Stimulated activated CD4-positive, alpha-beta T cell treated with anti-CD3 and anti-CD28 coated beads, TNF-alpha, amount 100 ng/mL, for 4 hours (primary cell): ENCODE measurements around the gene KCNH4.
"Not testable (repeated sequence)": the region's sequence is repeated elsewhere in the genome, so short reads cannot be mapped to it uniquely, and the experiment has no call there.

Source experiments
- DNase-seq, 3 experiments: peaks; one replicate each; pipeline ENCODE4 v3.0.0-alpha.2; 2020; ENCODE audit warnings: low read depth in 3 of 3

KCNH4 gene

GRCh38 chr17:42178817-42179216, 2.1 kb downstream of the KCNH4 start:
- DNase-seq: no peak

GRCh38 chr17:42177684-42178083, 3.3 kb downstream of the KCNH4 start:
- no peak for DNase-seq

DNA sequence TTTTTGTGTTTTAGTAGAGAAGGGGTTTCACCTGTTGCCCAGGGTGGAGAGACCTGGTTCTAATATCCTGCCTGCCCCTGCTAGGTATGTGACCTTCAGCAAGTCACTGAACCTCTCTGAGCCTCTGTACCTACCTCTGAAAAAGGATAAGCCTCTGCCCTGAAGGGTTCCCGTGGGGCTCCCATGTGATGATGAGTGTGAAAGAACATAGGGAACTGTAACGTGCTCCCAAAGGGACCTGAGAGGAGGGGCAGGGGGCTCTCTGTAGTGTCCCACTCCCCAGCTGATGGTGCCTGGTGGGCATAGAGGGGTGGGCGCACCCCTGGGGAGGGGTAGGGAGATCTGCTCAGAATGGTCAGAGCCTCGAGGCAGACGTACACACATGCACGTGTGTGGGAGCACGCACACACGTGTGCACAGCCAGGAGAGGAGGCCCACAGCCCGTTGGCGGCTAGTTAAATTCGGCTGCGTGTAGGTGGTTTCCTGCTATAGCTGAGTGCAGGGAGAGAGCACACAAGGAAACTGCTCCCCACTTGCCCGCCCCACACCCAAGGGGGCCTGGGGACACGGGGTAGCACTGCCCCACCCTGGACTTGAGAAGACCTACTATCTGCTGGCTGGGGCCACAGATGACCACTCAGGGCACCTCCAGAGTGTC, 6.7 kb downstream of the KCNH4 start:
- DNase-seq: no peak

DNA sequence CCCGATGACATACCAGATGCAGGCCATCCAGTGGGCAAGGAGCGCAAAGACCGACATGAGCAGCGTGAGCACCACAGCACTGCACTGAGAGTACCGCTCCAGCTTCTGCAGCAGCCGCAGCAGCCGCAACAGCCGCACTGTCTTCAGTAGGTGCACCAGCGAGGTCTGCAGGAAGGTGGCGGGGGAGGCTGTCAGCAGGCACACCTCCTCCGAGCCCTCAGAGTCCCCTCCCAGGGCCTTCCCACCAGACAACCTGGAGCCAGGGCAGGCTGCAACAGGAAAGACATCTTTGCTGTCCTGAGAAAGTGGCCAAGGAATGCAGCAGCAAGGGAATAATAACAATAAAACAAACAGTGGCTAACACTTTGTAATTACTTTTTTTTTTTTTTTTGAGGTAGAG, 9.1 kb downstream of the KCNH4 start:
- DNase-seq: no peak

GRCh38 chr17:42169351-42169750, 11.6 kb downstream of the KCNH4 start:
- DNase-seq: no peak

- no peak for DNase-seq
Observed at GRCh38 chr17:42167807-42168206, 13.1 kb downstream of the KCNH4 start.

GRCh38 chr17:42166196-42166763, 14.7 kb downstream of the KCNH4 start:
- no peak for DNase-seq

GRCh38 chr17:42165751-42166150, 15.2 kb downstream of the KCNH4 start:
- no peak for DNase-seq

DNA sequence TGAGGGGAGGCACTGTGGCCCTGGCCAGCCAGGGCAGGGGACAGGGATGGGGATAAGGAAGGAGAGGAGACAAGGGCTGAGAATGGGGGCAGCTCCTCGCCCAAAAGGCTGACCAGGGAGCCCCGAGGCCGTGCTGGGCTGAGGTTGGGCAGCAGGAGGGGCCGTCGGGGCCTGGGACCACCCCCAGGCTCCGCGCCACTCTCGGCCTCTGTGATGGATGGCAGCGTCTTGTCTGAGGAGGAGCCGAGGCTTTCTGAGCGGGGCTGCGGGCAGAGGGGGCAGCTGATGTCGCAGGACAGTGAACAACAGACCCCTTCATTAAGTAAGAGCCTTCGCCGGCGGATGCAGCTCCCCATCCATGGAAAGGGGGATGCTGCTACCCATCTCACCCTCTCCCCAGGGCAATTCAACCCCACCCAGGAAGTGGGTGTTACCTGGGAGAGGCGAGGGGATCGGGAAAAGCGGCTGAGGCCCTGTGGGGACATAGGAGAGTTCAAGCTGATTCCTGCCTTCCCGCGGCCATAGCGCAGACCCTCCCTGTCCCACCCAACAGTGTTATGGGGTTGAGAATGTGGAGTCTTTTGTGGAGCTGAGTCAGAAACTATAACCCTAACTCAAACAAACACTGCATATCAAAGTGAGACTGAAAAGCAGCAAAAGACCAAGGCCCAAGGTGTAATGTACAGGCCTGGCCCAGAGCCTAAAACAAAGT, 17.1 kb downstream of the KCNH4 start:
- no peak for DNase-seq

DNA sequence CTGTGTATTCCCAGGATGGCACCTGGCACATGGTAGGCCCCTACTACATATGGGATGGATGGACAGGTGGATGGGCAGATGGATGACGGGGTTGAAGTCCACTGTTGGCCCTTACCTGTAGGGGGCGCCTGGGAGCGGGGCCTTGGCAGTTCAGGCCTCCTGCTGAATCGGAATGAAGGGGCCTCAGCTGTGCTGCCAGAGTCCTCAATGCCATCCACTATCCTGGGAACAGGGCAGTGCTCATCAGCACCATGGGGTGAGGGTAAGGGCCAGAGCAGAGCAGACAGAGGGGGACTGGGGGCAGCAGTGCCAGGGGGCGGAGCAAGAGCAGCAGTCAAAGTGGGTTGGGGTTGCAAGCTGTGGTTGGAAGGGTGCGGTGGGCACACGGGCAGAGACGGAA, 17.8 kb downstream of the KCNH4 start:
- no peak for DNase-seq

DNA sequence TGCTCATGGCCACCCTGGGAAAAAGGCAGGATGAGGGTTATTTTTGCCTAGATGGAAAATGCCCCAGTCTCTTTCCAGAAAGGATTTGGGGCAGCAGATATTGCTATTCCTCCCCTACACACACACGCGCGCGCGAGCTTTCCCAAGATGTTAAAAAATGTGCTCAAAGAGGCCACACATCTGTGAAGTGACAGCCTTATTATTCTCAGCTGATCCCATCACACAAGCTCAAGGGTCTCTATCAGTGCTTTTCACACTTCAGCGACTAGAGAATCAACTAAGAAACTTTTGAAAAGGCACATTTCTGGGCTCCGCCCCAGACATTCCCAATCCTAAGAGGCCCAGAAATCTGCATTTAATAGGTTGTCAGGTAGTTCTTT, 20.4 kb downstream of the KCNH4 start:
- DNase-seq: no peak

DNA sequence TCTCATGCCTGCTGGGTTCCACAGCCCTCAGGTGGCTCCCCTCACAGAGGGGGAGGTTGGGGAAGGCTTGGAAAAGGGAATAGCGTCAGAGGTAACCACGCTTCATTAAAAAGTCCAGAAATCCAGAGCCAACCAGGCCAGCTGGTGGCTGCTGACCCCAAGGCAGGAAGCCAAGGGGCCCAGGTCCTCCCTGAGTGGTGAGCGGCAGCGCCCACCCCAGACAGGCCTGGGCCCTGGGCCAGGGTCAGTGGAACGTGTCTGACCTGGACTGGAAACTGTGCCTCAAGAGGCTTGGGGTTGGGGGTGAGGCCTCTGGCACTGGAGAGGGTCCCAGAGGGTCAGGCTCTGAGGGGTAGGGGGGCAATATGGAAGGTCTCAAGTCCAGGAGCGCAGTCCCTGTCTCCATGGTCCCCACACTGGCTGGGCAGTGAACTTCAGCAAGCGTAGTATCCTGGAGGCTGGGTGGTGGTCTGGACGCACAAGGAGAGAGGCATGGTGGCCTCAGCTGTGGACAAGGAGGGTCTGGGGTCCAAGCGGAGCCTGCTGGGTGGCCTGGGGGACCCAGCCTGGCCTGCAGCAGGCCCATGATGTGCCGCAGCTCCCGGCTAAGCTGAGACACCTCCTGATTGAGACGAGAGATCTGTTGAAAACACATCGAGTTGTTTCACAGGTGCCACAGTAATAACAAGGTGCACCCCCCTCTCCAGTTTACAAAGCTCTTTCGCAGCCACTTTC, 21.0 kb downstream of the KCNH4 start:
- no peak for DNase-seq

DNA sequence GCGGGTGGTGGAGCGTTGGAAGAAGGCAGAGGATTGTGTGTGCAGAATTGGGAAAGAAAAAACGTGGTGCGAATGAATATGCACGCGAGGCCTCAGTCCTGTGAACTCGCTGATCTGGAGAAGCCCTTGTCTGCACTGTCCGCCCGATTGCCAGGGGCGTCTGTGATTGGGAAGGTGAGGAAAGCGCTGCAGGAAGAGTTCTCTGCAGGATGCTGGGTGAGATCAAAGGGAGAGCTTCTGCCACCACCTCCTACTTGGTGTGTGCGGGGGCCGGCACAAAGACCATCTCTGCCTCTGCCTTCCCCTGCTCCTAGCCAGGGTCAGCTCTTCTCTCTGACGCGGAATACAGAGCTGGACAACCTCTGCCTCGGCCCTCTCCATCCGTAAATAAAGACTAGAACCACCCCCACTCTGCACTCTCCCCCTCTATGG, 25.3 kb downstream of the KCNH4 start:
- DNase-seq: no peak

- no peak for DNase-seq
Observed at GRCh38 chr17:42153919-42154742, 26.8 kb downstream of the KCNH4 start.

GRCh38 chr17:42146911-42147607, 33.9 kb downstream of the KCNH4 start:
- no peak for DNase-seq

DNA sequence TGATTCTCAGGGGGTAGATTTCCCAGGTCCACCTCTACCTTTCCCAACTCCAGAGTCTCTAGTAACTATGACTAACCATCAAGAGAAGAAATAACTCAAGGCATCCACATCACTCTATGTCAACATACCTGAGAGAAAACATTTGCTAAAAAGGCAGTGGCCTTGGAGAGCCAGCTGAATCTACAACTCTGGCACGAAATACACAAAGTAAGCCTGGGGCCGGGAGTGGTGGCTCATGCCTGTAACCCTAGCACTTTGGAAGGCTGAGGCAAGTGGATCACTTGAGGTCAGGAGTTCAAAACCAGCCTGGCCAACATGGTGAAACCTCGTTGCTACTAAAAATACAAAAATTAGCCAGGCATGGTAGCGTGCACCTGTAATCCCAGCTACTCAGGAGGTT, 37.8 kb downstream of the KCNH4 start:
- not testable (repeated sequence) for DNase-seq

GRCh38 chr17:42142371-42142896, 38.5 kb downstream of the KCNH4 start:
- no peak for DNase-seq

- DNase-seq: no peak
Observed at GRCh38 chr17:42141382-42141781, 39.6 kb downstream of the KCNH4 start.

- DNase-seq: not testable (repeated sequence)
Observed at GRCh38 chr17:42140690-42141089, 40.3 kb downstream of the KCNH4 start.

DNA sequence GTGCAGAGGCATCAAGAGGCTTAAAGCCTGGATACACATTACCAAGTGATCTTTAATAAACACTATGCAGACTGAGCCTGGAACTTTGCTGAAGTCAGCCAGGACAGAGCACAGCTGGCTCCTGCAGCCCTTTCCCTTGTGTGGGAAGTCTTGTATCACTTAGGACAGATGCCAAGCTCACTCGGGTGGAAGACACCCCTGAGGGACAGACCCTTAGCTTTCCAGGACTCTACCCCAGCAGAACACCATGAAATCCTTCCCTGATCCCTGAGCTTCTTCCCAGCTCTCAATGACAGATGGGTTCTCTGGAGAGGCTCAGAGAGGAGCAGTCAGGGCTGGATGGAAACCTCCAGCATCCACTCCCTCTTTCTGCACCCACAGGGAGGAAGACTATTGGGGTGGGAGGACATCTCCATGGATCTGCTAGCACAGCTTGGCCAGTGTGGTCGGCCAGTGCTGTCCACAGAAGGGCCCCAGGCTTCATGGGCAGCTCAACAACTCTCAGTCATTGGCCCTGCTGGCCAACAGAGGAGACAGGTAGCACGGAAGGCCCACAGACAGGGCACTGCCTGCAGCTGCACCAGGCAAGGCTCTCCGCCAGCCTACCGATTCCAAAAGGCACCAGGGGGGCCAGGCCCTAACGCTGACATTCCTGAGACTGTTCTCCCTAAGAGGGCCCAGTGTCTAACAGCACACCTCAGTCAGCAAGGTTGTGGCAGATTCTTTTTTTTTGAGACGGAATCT, 42.0 kb downstream of the KCNH4 start:
- DNase-seq: no peak
